EH (cell line): Measurements from ENCODE around the gene RPL37A.
A peak's percentile ranks its signal among the peaks of the same experiment; 100 is the strongest.

Experiments
- DNase-seq: peaks from one replicate; pipeline ENCODE4 v3.0.0-alpha.2; 2015; ENCODE audit warnings: low read depth

Gene RPL37A

GRCh38 chr2:216498379-216499352 is at the start of gene RPL37A:
RPL37A (plus strand) TSS chr2:216498844; CDS start chr2:216498875, 31 bp downstream.
- peak; percentile 96 for DNase-seq

GRCh38 chr2:216450346-216450745 is 48.3 kb upstream of the RPL37A start:
- no peak for DNase-seq

GRCh38 chr2:216450784-216451183 is 47.9 kb upstream of the RPL37A start:
- DNase-seq, result no peak

- DNase-seq, result peak; percentile 24
These were observed 44.6 kb upstream of the RPL37A start for GRCh38 chr2:216453955-216454614.

GRCh38 chr2:216463148-216463547 is 35.5 kb upstream of the RPL37A start:
- DNase-seq, result no peak

- DNase-seq, result no peak
These were observed 34.4 kb upstream of the RPL37A start for GRCh38 chr2:216464104-216464720.

- peak; percentile 50 for DNase-seq
These were observed 33.0 kb upstream of the RPL37A start for GRCh38 chr2:216465579-216466195.

GRCh38 chr2:216467845-216468244 is 30.8 kb upstream of the RPL37A start:
- DNase-seq, result no peak

GRCh38 chr2:216469661-216470060 is 29.0 kb upstream of the RPL37A start:
- no peak for DNase-seq

- DNase-seq, result no peak
These were observed 25.5 kb upstream of the RPL37A start for GRCh38 chr2:216473187-216473586.

GRCh38 chr2:216474925-216475670 is 23.5 kb upstream of the RPL37A start:
- DNase-seq, result no peak

GRCh38 chr2:216475767-216476166 is 22.9 kb upstream of the RPL37A start:
- no peak for DNase-seq

GRCh38 chr2:216477283-216478035 is 21.2 kb upstream of the RPL37A start:
- no peak for DNase-seq

- peak; percentile 86 for DNase-seq
These were observed 20.5 kb upstream of the RPL37A start for GRCh38 chr2:216478151-216478550.

GRCh38 chr2:216478791-216479190 is 19.9 kb upstream of the RPL37A start:
- DNase-seq, result no peak

GRCh38 chr2:216480221-216480620 is 18.4 kb upstream of the RPL37A start:
- DNase-seq, result no peak

- DNase-seq, result no peak
These were observed 16.0 kb upstream of the RPL37A start for GRCh38 chr2:216482640-216483039.

GRCh38 chr2:216485237-216485636 is 13.4 kb upstream of the RPL37A start:
- no peak for DNase-seq

GRCh38 chr2:216485745-216486144 is 12.9 kb upstream of the RPL37A start:
- DNase-seq, result no peak

- DNase-seq, result no peak
These were observed 12.4 kb upstream of the RPL37A start for GRCh38 chr2:216486271-216486670.

- DNase-seq, result no peak
These were observed 11.9 kb upstream of the RPL37A start for GRCh38 chr2:216486708-216487107.
